Superior temporal gyrus (tissue), 1 donor: Measurements from ENCODE around the gene TMEM132D.
A peak's percentile ranks its signal among the peaks of the same experiment; 100 is the strongest.
"Not testable (repeated sequence)": the region's sequence is repeated elsewhere in the genome, so short reads cannot be mapped to it uniquely, and the experiment has no call there.

ENCODE experiments used
- DNase-seq: peaks from one replicate; pipeline ENCODE4 v3.0.0-alpha.2; 2016; ENCODE audit errors: extremely low spot score

Gene TMEM132D

GRCh38 chr12:129068684-129069083 is 835.1 kb downstream of the TMEM132D start:
- DNase-seq: no peak

DNA sequence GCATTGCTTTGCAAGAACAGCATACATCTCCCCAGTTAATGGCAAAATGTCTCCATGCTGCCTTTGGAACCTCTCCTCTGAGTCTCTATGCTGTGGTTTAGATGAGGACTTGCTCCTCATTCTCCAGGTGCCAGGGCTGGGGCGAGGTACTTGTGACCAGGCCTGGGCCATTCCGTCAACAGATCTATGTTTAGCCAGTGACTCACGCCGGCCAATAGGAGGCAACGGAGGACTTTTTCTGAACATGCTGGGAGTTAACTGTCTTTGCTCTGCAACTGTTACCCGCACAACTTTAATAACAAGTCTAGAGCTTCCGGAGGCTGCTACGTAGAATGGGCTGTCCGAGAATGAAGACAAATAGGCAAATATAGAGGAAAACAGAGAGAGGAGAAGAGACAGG is 836.3 kb downstream of the TMEM132D start:
- peak; percentile 10 for DNase-seq

- no peak for DNase-seq
Measured at GRCh38 chr12:129064209-129064855, 839.5 kb downstream of the TMEM132D start.

- DNase-seq: no peak
Measured at GRCh38 chr12:129063600-129063999, 840.2 kb downstream of the TMEM132D start.

- no peak for DNase-seq
Measured at GRCh38 chr12:129053232-129053631, 850.6 kb downstream of the TMEM132D start.

GRCh38 chr12:129052373-129052772 is 851.5 kb downstream of the TMEM132D start:
- DNase-seq: no peak

DNA sequence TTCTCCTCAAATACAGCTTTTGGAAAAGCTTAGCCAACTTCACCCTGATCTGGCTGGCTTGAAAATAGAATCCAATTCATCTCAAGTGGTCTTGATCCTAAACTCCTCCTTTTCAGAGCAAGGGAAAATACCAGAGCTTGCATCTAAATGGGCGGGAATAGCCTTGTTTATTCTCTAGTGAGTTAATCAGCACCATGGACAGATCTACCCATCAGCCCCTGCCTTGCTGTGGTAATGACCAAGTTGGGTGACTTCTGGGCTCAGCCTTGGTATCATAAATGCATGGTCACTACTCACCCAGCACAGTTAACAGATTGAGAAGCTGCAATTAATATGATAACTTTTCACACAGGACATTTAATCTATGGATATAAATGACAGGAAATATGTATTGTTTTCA is 853.9 kb downstream of the TMEM132D start:
- no peak for DNase-seq

DNA sequence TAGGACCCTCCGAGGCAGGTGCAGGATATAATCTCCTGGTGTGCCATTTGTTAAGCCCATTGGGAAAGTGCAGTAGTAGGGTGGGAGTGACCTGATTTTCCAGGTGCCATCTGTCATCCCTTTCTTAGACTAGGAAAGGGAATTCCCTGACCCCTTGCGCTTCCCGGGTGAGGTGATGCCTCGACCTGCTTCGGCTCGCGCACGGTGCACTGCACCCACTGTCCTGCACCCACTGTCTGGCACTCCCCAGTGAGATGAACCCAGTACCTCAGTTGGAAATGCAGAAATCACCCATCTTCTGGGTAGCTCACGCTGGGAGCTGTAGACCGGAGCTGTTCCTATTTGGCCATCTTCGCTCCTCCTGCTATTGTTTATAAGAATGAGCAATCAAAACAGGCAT is 860.5 kb downstream of the TMEM132D start:
- DNase-seq: not testable (repeated sequence)

DNA sequence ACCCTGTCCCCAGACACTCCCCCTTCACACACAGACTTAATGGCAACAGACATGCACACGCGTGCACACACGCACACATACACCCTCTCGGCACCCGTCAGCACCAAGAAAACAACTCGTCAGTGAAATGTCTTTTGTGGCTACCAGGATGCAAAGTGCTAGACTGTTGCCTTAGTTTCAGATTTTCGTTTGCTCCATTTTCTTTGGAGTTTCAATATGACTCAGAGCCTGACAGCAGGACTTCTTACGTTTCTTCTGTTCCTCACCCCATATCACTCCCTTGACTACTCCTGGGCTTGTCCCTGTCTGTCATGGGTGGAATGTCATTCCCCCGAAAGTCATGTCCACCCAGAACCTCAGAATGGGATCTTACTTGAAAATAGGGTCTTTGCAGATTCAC is 867.7 kb downstream of the TMEM132D start:
- DNase-seq: no peak

DNA sequence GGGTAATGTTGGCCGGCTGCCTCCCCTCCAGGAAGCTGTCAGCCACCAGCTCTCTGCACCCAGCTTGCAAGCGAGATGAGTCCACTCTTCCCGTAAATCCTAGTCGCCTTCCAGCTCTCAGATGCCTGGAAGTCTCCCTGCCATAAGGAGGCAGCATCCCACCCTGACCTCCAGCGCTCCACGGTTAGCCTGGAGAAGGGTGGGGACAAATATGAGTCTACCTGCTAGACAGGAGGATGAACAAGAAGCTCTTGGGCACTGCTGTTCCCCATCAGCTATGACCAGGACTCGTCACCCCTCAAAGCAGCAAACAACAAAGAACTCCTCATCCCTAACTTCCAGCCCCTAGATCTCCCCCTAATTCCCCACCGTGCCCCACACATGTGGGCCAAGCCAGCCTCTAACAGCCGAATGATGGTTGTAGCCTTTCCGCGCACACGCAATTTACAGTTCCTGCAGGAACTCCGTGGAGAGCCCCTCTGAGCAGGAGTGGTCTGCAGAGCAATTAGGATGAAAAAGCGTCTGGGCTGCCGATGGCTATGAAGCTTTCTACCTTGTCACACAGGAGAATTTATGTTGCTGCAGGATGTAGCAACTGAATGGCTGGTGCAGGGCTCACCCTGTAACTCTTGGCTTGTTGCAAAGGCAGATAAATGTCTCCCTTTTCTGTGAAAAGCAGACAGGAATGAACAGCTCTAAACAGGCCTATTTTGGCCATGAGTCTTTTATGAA is 869.1 kb downstream of the TMEM132D start:
- no peak for DNase-seq

GRCh38 chr12:129028844-129029243 is 875.0 kb downstream of the TMEM132D start:
- DNase-seq: no peak

DNA sequence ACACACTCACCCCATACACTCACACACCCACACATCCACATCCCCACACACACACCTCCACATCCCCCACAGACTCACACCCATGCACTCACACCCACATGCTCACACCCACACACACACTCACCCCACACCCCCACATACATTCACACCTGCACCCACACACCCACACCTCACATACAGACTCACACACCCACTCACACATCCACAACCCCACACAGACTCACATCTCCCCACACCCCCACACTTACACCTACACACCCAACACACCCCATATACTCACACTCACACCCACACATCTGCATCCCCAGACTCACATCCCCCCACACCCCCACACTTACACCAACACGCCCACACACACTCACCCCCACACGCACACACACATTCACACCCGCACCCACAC is 878.8 kb downstream of the TMEM132D start:
- no peak for DNase-seq
